Measurements from ENCODE around the gene MGLL. TPM values are rescaled to one million over a fixed set of nuclear protein-coding genes. Genes with fewer than 3 reads are reported as not detected.
"Not testable (repeated sequence)": the region's sequence is repeated elsewhere in the genome, so short reads cannot be mapped to it uniquely, and the experiment has no call there.

Gene MGLL
- total RNA-seq, 1 experiment from 2014 or later: 95.0 TPM

GRCh38 chr3:127660621-127661251 lies 161.6 kb downstream of the MGLL start:
- DNase-seq (ENCODE audit: low spot score): no peak

GRCh38 chr3:127658234-127658633 lies 164.1 kb downstream of the MGLL start:
- DNase-seq (ENCODE audit: low spot score): no peak

GRCh38 chr3:127656906-127657305 lies 165.4 kb downstream of the MGLL start:
- DNase-seq (ENCODE audit: low spot score): no peak

GRCh38 chr3:127655641-127656040 lies 166.7 kb downstream of the MGLL start:
- no peak for DNase-seq (ENCODE audit: low spot score)

GRCh38 chr3:127654993-127655392 lies 167.3 kb downstream of the MGLL start:
- not testable (repeated sequence) for DNase-seq (ENCODE audit: low spot score)

- no peak for DNase-seq (ENCODE audit: low spot score)
These were observed 167.9 kb downstream of the MGLL start for GRCh38 chr3:127654374-127654773.

- peak; percentile 82 for DNase-seq (ENCODE audit: low spot score)
These were observed 169.9 kb downstream of the MGLL start for GRCh38 chr3:127652246-127652995.

- DNase-seq (ENCODE audit: low spot score): no peak
These were observed 170.7 kb downstream of the MGLL start for GRCh38 chr3:127651516-127652172.

- DNase-seq (ENCODE audit: low spot score): no peak
These were observed 172.1 kb downstream of the MGLL start for GRCh38 chr3:127650236-127650635.

- DNase-seq (ENCODE audit: low spot score): no peak
These were observed 174.5 kb downstream of the MGLL start for GRCh38 chr3:127647845-127648204.

- no peak for DNase-seq (ENCODE audit: low spot score)
These were observed 175.0 kb downstream of the MGLL start for GRCh38 chr3:127647166-127647844.

GRCh38 chr3:127646501-127647046 lies 175.7 kb downstream of the MGLL start:
- no peak for DNase-seq (ENCODE audit: low spot score)

GRCh38 chr3:127645371-127646015 lies 176.8 kb downstream of the MGLL start:
- DNase-seq (ENCODE audit: low spot score): no peak

- no peak for DNase-seq (ENCODE audit: low spot score)
These were observed 177.5 kb downstream of the MGLL start for GRCh38 chr3:127644641-127645370.

- no peak for DNase-seq (ENCODE audit: low spot score)
These were observed 182.3 kb downstream of the MGLL start for GRCh38 chr3:127640042-127640355.

- no peak for DNase-seq (ENCODE audit: low spot score)
These were observed 182.9 kb downstream of the MGLL start for GRCh38 chr3:127639173-127640041.
